PC-3 (cell line): ENCODE data around the gene RPL37. TPM values are rescaled to one million over a fixed set of nuclear protein-coding genes. Genes with fewer than 3 reads are reported as not detected.

Source experiments
- ATAC-seq: fragments of 200-7000 bp; cut with Tn5 transposase; 2 replicates; pipeline ENCODE4 v1.9.1; 2020; ENCODE audit warnings: mild to moderate bottlenecking, moderate library complexity
- BruUV-seq: library from RNA; stranded (reverse); fragments of 400-500 nt; replicated peaks from 2 replicates; lab custom pipeline; 2021; lab: Mats Ljungman, UMichigan
- CTCF ChIA-PET: fragments of 300-600 bp; sonication (Branson Sonifier 250); formaldehyde crosslinking; loops from one replicate; lab custom pipeline; 2022; ENCODE audit warnings: antibody characterized with exemption; lab: Charles Lee
- POLR2A ChIA-PET: fragments of 300-600 bp; sonication (Branson Sonifier 250); formaldehyde crosslinking; loops from one replicate; lab custom pipeline; 2022; ENCODE audit warnings: antibody characterized with exemption; ENCODE audit not compliant: unreplicated experiment; lab: Charles Lee
- DNase-seq: peaks from one replicate; pipeline ENCODE4 v3.0.0-alpha.2; 2015
- H2AFZ ChIP-seq: fragments of 300-600 bp; sonication (generic); 2 replicates; pipeline ENCODE4 v1.6.0; 2016; ENCODE audit warnings: antibody characterized with exemption, low read length
- H3F3A ChIP-seq: fragments of 300-600 bp; sonication (generic); one replicate; pipeline ENCODE4 v1.6.0; 2017; ENCODE audit warnings: antibody characterized with exemption, low read length, control low read depth, mild to moderate bottlenecking; ENCODE audit not compliant: unreplicated experiment
- H3K27ac ChIP-seq: fragments of 300-600 bp; sonication (generic); 2 replicates; pipeline ENCODE4 v1.5.1; 2016; ENCODE audit warnings: mild to moderate bottlenecking, low read length
- H3K27me3 ChIP-seq: fragments of 300-600 bp; sonication (generic); 2 replicates; pipeline ENCODE4 v1.6.1; 2016; ENCODE audit warnings: low read length, mixed read lengths
- H3K36me3 ChIP-seq: fragments of 300-600 bp; sonication (generic); 2 replicates; pipeline ENCODE4 v1.6.1; 2016; ENCODE audit warnings: low read depth, mixed run types, low read length, mixed read lengths
- H3K4me1 ChIP-seq: fragments of 300-600 bp; sonication (generic); 2 replicates; pipeline ENCODE4 v1.5.1; 2016; ENCODE audit warnings: low read length; ENCODE audit not compliant: insufficient read depth
- H3K4me2 ChIP-seq: fragments of 300-600 bp; sonication (generic); 2 replicates; pipeline ENCODE4 v1.6.0; 2016; ENCODE audit warnings: low read length
- H3K4me3 ChIP-seq: fragments of 300-600 bp; sonication (generic); 2 replicates; pipeline ENCODE4 v1.5.1; 2016; ENCODE audit warnings: mild to moderate bottlenecking, low read length, mixed read lengths
- H3K79me2 ChIP-seq: fragments of 300-600 bp; sonication (generic); 2 replicates; pipeline ENCODE4 v1.6.1; 2017; ENCODE audit warnings: low read length, mixed read lengths
- H3K9ac ChIP-seq: fragments of 300-600 bp; sonication (generic); 2 replicates; pipeline ENCODE4 v1.6.0; 2016; ENCODE audit warnings: mild to moderate bottlenecking, low read length
- H3K9me2 ChIP-seq: fragments of 300-600 bp; sonication (generic); replicated peaks from 2 replicates; pipeline ENCODE4 v1.6.1; 2016; ENCODE audit warnings: mixed run types, low read length, mixed read lengths
- H3K9me3 ChIP-seq: fragments of 300-600 bp; sonication (generic); 2 replicates; pipeline ENCODE4 v1.6.1; 2016; ENCODE audit warnings: low read length, mixed read lengths
- H4K20me1 ChIP-seq: fragments of 300-600 bp; sonication (generic); 2 replicates; pipeline ENCODE4 v1.6.1; 2016; ENCODE audit warnings: low read length, mixed read lengths
- EZH2 ChIP-seq: fragments of 300-600 bp; sonication (generic); IDR thresholded peaks from one replicate; pipeline ENCODE4 v1.6.1; 2017; ENCODE audit warnings: antibody characterized with exemption, mild to moderate bottlenecking, low read length; ENCODE audit not compliant: unreplicated experiment
- EZH2phosphoT487 ChIP-seq: fragments of 300-600 bp; sonication (generic); IDR thresholded peaks from 2 replicates; pipeline ENCODE4 v1.6.1; 2018; ENCODE audit warnings: mild to moderate bottlenecking, antibody characterized with exemption, low read length, borderline replicate concordance
- intact Hi-C: fragments of 100-400 bp; cut with micrococcal nuclease; formaldehyde crosslinking; loops from 2 replicates; pipeline ENCODE4 v1.9.0; 2023
- total RNA-seq: library from RNA; depleted of rRNA; stranded (reverse); fragments of >200 nt; gene quantifications from 2 replicates; pipeline ENCODE4 v1.2.3, GENCODE V29; 2014
- TF ChIP-seq, protein P1 (sequence below): fragments of 300-600 bp; sonication (generic); conservative IDR thresholded peaks from 2 replicates; pipeline ENCODE4 v1.5.1; 2017; ENCODE audit warnings: antibody characterized with exemption, low read depth, mild to moderate bottlenecking, low read length

Gene RPL37
- total RNA-seq, 1 experiment from 2014 or later = 2,823 TPM

DNA sequence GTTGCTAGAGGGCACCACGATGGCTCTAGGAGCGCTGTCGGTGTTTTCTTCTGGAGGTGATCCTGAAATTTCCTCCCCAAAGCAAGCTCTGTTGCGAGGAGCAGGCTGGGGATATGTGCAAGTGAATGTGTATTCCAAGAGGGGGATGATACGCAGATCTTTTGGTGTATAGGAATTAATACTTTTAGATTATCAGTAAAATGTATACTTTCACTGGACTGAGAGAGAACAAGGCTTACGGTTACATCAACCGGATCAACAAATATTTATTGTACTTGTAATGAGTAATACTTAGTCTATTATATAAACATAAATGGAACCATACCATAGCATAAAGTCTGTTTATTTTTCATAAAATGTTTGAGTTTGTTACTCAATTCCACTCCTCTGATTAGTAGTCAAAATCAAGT, 36.2 kb downstream of the RPL37 start:
- Histone ChIP-seq H3K9me2 (no peaks in the 10 kb centered on the region), H3K4me1 (peaks cover 26% of the 10 kb centered on the region), H3K9me3 (no peaks in the 10 kb centered on the region), H3K36me3 (peaks cover 5% of the 10 kb centered on the region; the same call in 1 of the 2 replicates), H3K79me2 (peaks cover 47% of the 10 kb centered on the region), H3K27ac (peak overlapping the region; percentile 87), H3F3A (peaks cover 2% of the 10 kb centered on the region), H4K20me1 (peaks cover 27% of the 10 kb centered on the region), H3K9ac (peak overlapping the region; percentile 84), H3K4me3 (peak overlapping the region; percentile 83), H3K4me2 (peak overlapping the region; percentile 89), H3K27me3 (no peaks in the 10 kb centered on the region), H2AFZ (peak overlapping the region; percentile 98)
- ChIA-PET POLR2A (interaction anchor here (0.5 to 0.6 kb wide), 2 partner anchors 16 to 49 kb away, joined by 3 to 4 read pairs; no protein-coding TSS in a partner anchor), CTCF (interaction anchor here (0.5 to 1.3 kb wide), 10 partner anchors 19 to 318 kb away, joined by 3 to 11 read pairs (median 4); no protein-coding TSS in a partner anchor)
- intact Hi-C loops = loop anchor here (1.0 kb wide), 1 partner anchor 44 kb away; the partner anchor contains the start of gene TTC33
- no TSS peak for BruUV-seq
- DNase-seq (peak; percentile 72), ATAC-seq (peak; percentile 53)
- no peak for TF ChIP-seq EZH2phosphoT487
- TF ChIP-seq EZH2 = no peak
- TF ChIP-seq, protein P1, sequence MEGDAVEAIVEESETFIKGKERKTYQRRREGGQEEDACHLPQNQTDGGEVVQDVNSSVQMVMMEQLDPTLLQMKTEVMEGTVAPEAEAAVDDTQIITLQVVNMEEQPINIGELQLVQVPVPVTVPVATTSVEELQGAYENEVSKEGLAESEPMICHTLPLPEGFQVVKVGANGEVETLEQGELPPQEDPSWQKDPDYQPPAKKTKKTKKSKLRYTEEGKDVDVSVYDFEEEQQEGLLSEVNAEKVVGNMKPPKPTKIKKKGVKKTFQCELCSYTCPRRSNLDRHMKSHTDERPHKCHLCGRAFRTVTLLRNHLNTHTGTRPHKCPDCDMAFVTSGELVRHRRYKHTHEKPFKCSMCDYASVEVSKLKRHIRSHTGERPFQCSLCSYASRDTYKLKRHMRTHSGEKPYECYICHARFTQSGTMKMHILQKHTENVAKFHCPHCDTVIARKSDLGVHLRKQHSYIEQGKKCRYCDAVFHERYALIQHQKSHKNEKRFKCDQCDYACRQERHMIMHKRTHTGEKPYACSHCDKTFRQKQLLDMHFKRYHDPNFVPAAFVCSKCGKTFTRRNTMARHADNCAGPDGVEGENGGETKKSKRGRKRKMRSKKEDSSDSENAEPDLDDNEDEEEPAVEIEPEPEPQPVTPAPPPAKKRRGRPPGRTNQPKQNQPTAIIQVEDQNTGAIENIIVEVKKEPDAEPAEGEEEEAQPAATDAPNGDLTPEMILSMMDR = no peak

DNA sequence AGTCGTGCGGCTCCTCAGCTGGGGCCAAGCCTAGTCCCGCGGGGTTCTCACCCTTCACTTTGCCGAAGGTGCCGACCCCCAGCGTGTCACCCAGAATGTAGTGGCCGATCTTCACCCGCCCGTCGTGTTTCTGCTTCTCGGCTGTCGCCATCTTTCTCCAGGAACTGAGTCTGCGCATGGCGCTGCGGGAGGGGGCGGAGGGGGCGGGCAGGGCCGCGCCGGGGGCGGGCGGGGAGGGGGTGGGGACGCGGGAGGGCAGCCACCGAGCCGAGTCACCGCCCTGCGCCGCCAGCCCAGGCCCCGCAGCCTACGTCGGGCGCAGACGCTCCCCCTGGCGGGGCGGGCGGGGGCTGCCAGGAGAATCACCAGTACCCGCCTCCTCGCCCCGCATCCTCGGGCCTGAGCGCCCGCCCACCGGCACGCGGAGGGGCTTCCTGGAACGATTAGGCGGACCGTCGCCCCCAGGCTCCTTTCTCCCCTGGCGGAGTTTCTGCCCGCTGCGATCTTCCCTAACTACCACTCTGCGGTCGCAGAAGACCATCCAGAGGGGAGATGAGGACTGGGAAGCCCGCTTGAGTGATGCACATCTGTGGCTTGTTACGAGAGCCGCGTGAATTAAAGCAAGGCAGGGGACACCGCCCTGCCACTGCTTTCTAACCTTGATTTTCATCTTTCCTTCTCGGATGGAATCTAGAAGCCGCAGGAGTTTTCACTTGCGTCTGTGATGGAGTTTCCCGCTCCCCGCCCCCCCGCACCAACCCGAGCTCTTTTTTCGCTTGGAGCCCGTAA, 36.8 kb downstream of the RPL37 start, which contains the start of gene PRKAA1:
TSS of gene PRKAA1 (minus strand) at position 363 of the 789 bp plus-strand sequence. CDS start at position 178, 185 bp downstream.
- H3K36me3 ChIP-seq = peaks cover 5% of the 10 kb centered on the region; the same call in 1 of the 2 replicates
- H3K9me2 ChIP-seq = no peaks in the 10 kb centered on the region
- H4K20me1 ChIP-seq = peaks cover 30% of the 10 kb centered on the region
- no peak for TF ChIP-seq EZH2phosphoT487
- TF ChIP-seq, protein P1 = peak; percentile 47
- peak within 1 kb of the TSS; percentile 83 for H3K4me3 ChIP-seq
- no peaks in the 10 kb centered on the region for H3K27me3 ChIP-seq
- peaks cover 53% of the 10 kb centered on the region for H3K79me2 ChIP-seq
- H3F3A ChIP-seq = peaks cover 2% of the 10 kb centered on the region
- ATAC-seq (peak; percentile 81), DNase-seq (peak; percentile 91)
- H2AFZ ChIP-seq = peak within 1 kb of the TSS; percentile 98
- ChIA-PET CTCF (interaction anchor here (0.5 to 1.3 kb wide), 11 partner anchors 20 to 319 kb away, joined by 3 to 11 read pairs (median 5); no protein-coding TSS in a partner anchor), POLR2A (interaction anchor here (0.5 kb wide), 1 partner anchor 48 kb away, joined by 4 read pairs; no protein-coding TSS in a partner anchor)
- H3K4me1 ChIP-seq = peaks cover 26% of the 10 kb centered on the region
- H3K27ac ChIP-seq = peak within 1 kb of the TSS; percentile 87
- H3K4me2 ChIP-seq = peak within 1 kb of the TSS; percentile 89
- H3K9ac ChIP-seq = peak within 1 kb of the TSS; percentile 87
- BruUV-seq = no TSS peak
- intact Hi-C loops = loop anchor here (1.0 kb wide), 1 partner anchor 43 kb away; the partner anchor contains the start of gene TTC33
- H3K9me3 ChIP-seq = no peaks in the 10 kb centered on the region
